Testis (tissue), 2 donors: ENCODE results near the gene CST2.

Experiments used
- CTCF ChIP-seq, 3 experiments: fragments of 450-650 bp in 2 of 3; fragments of 200-600 bp in 1 of 3; sonication (generic) in 1 of 3; IDR thresholded peaks; one replicate each; pipeline ENCODE4 v1.5.1; 2016 to 2019; ENCODE audit warnings: antibody characterized with exemption in 3 of 3, mild to moderate bottlenecking in 2 of 3, moderate library complexity in 1 of 3
- POLR2A ChIP-seq: fragments of 450-650 bp; IDR thresholded peaks from one replicate; pipeline ENCODE4 v1.6.1; 2017; ENCODE audit warnings: antibody characterized with exemption, mild to moderate bottlenecking, moderate library complexity

- TF ChIP-seq POLR2A (no peak), CTCF (IDR thresholded peaks at IDR 0.05) (no peak)
These were observed 47.0 kb upstream of the CST2 start for GRCh38 chr20:23873370-23874015.
